Gastrocnemius medialis (tissue), 4 donors: ENCODE data around the gene RNF31. TPM values are rescaled to one million over a fixed set of nuclear protein-coding genes. Genes with fewer than 3 reads are reported as not detected.

Experiments
- ATAC-seq, 2 donors: fragments of 150-250 bp; one replicate each; pipeline ENCODE4 v1.9.1; 2016
- DNase-seq, 2 donors: peaks; one replicate each; pipeline ENCODE4 v3.0.0-alpha.2; 2019
- H3K27ac ChIP-seq, 4 donors: fragments of 200-600 bp; sonication (generic); 1 replicate in 1 of 4; 2 replicates in 3 of 4; pipeline ENCODE4 v1.5.1; 2016 to 2018; ENCODE audit warnings: mild to moderate bottlenecking in 2 of 4, moderate library complexity in 1 of 4
- H3K27me3 ChIP-seq, 3 donors: fragments of 200-600 bp; sonication (generic) in 2 of 3; 1 replicate in 1 of 3; 2 replicates in 2 of 3; pipeline versions ENCODE4 v1.5.1 to v1.6.0; 2016 to 2019; ENCODE audit warnings: mild to moderate bottlenecking in 1 of 3, moderate library complexity in 1 of 3
- H3K36me3 ChIP-seq, 2 donors: fragments of 200-600 bp; sonication (generic) in 1 of 2; one replicate each; pipeline ENCODE4 v1.5.1; 2017 to 2018
- H3K4me1 ChIP-seq, 2 donors: fragments of 200-600 bp; sonication (generic) in 1 of 2; one replicate each; pipeline ENCODE4 v1.5.1; 2016 to 2017; ENCODE audit warnings: mild to moderate bottlenecking in 2 of 2
- H3K4me3 ChIP-seq, 4 donors: fragments of 200-600 bp; sonication (generic) in 3 of 4; 1 replicate in 1 of 4; 2 replicates in 3 of 4; pipeline ENCODE4 v1.5.1; 2016 to 2019; ENCODE audit warnings: mild to moderate bottlenecking in 2 of 4
- H3K9me3 ChIP-seq, 3 donors: fragments of 200-600 bp; sonication (generic) in 2 of 3; 1 replicate in 1 of 3; 2 replicates in 2 of 3; pipeline ENCODE4 v1.5.1; 2016 to 2019
- POLR2A ChIP-seq, 2 donors: fragments of 450-650 bp; IDR thresholded peaks; one replicate each; pipeline ENCODE4 v1.6.1; 2017; ENCODE audit warnings: antibody characterized with exemption in 2 of 2, mild to moderate bottlenecking in 2 of 2, moderate library complexity in 2 of 2
- in situ Hi-C, 4 donors: fragments of 200-750 bp; cut with MboI; loops; one replicate each; pipeline versions ENCODE4 v1.15.0 to v1.8.0; 2017; ENCODE audit warnings: low sequenced_read_pairs in 4 of 4
- intact Hi-C: fragments of 100-400 bp; cut with DNase I; formaldehyde crosslinking; loops from one replicate; pipeline ENCODE4 v1.15.1; 2023; ENCODE audit warnings: low total_unique reads
- total RNA-seq, 4 donors: library from RNA; depleted of rRNA; stranded (reverse); fragments of >200 nt; gene quantifications; one replicate each; pipeline versions ENCODE4 v1.1.0 to v1.2.3, GENCODE V29; 2016
- TF ChIP-seq, protein P1 (sequence below), 5 experiments: fragments of 450-650 bp in 3 of 5; fragments of 200-600 bp in 2 of 5; sonication (generic) in 2 of 5; IDR thresholded peaks in 4 of 5; conservative IDR thresholded peaks in 1 of 5; 1 replicate in 4 of 5; 2 replicates in 1 of 5; pipeline ENCODE4 v1.5.1; 2016 to 2019; ENCODE audit warnings: antibody characterized with exemption in 5 of 5, mild to moderate bottlenecking in 3 of 5, moderate library complexity in 3 of 5

The RNF31 gene
- total RNA-seq, 4 donors from 2014 or later = 63.3 to 140 (median 82.4) TPM

- TF ChIP-seq POLR2A (IDR thresholded peaks at IDR 0.05) = no peak
- TF ChIP-seq, protein P1, sequence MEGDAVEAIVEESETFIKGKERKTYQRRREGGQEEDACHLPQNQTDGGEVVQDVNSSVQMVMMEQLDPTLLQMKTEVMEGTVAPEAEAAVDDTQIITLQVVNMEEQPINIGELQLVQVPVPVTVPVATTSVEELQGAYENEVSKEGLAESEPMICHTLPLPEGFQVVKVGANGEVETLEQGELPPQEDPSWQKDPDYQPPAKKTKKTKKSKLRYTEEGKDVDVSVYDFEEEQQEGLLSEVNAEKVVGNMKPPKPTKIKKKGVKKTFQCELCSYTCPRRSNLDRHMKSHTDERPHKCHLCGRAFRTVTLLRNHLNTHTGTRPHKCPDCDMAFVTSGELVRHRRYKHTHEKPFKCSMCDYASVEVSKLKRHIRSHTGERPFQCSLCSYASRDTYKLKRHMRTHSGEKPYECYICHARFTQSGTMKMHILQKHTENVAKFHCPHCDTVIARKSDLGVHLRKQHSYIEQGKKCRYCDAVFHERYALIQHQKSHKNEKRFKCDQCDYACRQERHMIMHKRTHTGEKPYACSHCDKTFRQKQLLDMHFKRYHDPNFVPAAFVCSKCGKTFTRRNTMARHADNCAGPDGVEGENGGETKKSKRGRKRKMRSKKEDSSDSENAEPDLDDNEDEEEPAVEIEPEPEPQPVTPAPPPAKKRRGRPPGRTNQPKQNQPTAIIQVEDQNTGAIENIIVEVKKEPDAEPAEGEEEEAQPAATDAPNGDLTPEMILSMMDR (IDR thresholded peaks at IDR 0.05 in 4 of 5, conservative IDR thresholded peaks at IDR 0.05 in 1 of 5) = no peak
- H3K27ac ChIP-seq = no peak overlapping the region
- DNase-seq (no peak), ATAC-seq (no peak)
- peaks cover 0 to 43% of the 10 kb centered on the region in 2 donors for H3K36me3 ChIP-seq
- in situ Hi-C loops = no loop called here
- H3K4me1 ChIP-seq = peaks cover 9 to 13% of the 10 kb centered on the region in 2 donors
- no peaks in the 10 kb centered on the region for H3K9me3 ChIP-seq
- no peak overlapping the region for H3K4me3 ChIP-seq
- no peaks in the 10 kb centered on the region for H3K27me3 ChIP-seq
- intact Hi-C loops = no loop called here
These were observed 30.6 kb downstream of the RNF31 start for GRCh38 chr14:24177891-24178290.

GRCh38 chr14:24178399-24179178 is 31.3 kb downstream of the RNF31 start:
- H3K4me3 ChIP-seq = no peak overlapping the region
- peaks cover 0 to 50% of the 10 kb centered on the region in 2 donors for H3K36me3 ChIP-seq
- H3K4me1 ChIP-seq = peaks cover 9 to 13% of the 10 kb centered on the region in 2 donors
- intact Hi-C loops = no loop called here
- no peak for TF ChIP-seq POLR2A (IDR thresholded peaks at IDR 0.05)
- TF ChIP-seq, protein P1 (IDR thresholded peaks at IDR 0.05 in 4 of 5, conservative IDR thresholded peaks at IDR 0.05 in 1 of 5) = no peak
- no peak for DNase-seq
- no peaks in the 10 kb centered on the region for H3K27me3 ChIP-seq
- in situ Hi-C loops = no loop called here
- peak overlapping the region in 2 of 4 donors; percentile 69 to 71 for H3K27ac ChIP-seq
- H3K9me3 ChIP-seq = no peaks in the 10 kb centered on the region
- ATAC-seq = peak in 1 of 2 donors; percentile 3

DNA sequence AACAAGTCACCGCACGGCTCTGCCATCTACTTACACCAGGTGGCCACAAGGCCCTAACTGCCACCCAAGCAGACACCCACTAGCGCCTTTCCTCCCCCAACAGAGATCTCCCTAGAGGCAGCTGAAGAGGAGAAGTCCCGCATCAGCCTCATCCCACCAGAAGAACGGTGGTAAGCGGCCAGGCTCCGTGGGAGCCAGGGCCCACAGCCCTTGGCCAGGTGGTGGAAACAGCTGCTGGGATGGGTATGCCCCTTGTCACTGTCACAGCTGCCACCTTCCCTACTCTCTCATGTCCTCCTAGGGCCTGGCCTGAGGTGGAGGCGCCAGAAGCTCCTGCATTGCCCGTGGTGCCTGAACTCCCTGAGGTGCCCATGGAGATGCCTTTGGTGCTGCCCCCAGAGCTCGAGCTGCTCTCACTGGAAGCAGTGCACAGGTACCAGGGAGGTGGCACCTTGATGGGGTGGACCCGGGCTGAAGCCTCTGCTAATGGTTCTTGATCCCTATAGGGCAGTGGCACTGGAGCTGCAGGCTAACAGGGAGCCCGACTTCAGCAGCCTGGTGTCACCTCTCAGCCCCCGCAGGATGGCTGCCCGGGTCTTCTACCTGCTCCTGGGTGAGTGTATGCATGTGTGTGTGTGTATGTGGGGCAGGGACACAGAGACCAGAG is 32.1 kb downstream of the RNF31 start:
- peak in 1 of 2 donors; percentile 7 for ATAC-seq
- Histone ChIP-seq H3K4me3 (no peak overlapping the region), H3K9me3 (no peaks in the 10 kb centered on the region), H3K27me3 (no peaks in the 10 kb centered on the region), H3K4me1 (peaks cover 9 to 13% of the 10 kb centered on the region in 2 donors), H3K27ac (peak overlapping the region; percentile 69 to 74 (median 70)), H3K36me3 (peaks cover 0 to 59% of the 10 kb centered on the region in 2 donors)
- DNase-seq = no peak
- intact Hi-C loops (no loop called here), in situ Hi-C loops (no loop called here)
- TF ChIP-seq POLR2A (IDR thresholded peaks at IDR 0.05) = no peak
- TF ChIP-seq, protein P1 (IDR thresholded peaks at IDR 0.05 in 4 of 5, conservative IDR thresholded peaks at IDR 0.05 in 1 of 5) = no peak

- H3K36me3 ChIP-seq = peaks cover 0 to 66% of the 10 kb centered on the region in 2 donors
- H3K4me3 ChIP-seq = no peak overlapping the region
- H3K4me1 ChIP-seq = peaks cover 9 to 13% of the 10 kb centered on the region in 2 donors
- DNase-seq = no peak
- in situ Hi-C loops (no loop called here), intact Hi-C loops (no loop called here)
- TF ChIP-seq, protein P1 (IDR thresholded peaks at IDR 0.05 in 4 of 5, conservative IDR thresholded peaks at IDR 0.05 in 1 of 5) = no peak
- no peak for TF ChIP-seq POLR2A (IDR thresholded peaks at IDR 0.05)
- peak; percentile 88 to 93 for ATAC-seq
- peak overlapping the region; percentile 69 to 74 (median 70) for H3K27ac ChIP-seq
- no peaks in the 10 kb centered on the region for H3K27me3 ChIP-seq
- H3K9me3 ChIP-seq = no peaks in the 10 kb centered on the region
These were observed 32.9 kb downstream of the RNF31 start for GRCh38 chr14:24179961-24180796.
